NCI-H510A (cell line): Measurements from ENCODE around the gene ERBB4.
"Not testable (repeated sequence)": the region's sequence is repeated elsewhere in the genome, so short reads cannot be mapped to it uniquely, and the experiment has no call there.

Experiments
- DNase-seq: peaks from one replicate; lab custom pipeline; 2025; lab: John Stamatoyannopoulos, UW

The ERBB4 gene

DNA sequence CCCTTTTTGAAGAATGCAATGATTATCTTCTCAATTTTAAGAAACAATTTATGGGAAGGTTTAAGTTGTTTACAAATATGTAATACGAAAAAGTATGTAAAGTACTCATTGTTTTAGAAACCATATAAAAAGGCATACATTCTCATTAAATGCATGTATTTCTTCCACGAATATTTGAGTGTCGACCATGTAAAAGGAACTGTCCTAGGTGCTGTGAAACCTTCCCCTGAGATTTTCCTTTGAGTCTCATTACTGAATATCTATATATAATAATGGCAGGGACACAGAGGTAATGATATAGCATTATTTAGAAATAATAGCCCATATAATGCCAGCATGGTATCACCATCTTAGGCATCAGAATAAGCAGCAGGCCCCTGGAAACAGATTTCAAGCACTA lies 239.3 kb downstream of the ERBB4 start:
- no peak for DNase-seq

DNA sequence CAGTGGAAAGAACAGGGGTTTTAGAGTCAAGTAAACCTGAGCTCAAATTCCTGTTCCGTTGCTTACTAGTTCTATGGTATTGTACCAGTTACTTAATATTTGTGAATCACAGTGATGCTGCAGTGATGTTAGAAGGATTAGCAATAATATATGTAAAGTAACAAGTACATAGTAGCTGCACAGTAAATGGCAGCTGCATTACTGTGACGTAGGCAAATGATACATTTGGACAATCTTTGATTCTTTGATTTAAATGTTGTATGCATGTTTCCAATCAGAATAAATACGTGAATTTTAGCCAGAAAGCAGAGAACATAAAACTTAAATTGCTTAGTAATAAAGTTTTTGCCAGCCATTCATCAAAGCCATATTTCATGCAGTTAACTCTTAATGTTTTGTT lies 243.0 kb downstream of the ERBB4 start:
- DNase-seq, result no peak

DNA sequence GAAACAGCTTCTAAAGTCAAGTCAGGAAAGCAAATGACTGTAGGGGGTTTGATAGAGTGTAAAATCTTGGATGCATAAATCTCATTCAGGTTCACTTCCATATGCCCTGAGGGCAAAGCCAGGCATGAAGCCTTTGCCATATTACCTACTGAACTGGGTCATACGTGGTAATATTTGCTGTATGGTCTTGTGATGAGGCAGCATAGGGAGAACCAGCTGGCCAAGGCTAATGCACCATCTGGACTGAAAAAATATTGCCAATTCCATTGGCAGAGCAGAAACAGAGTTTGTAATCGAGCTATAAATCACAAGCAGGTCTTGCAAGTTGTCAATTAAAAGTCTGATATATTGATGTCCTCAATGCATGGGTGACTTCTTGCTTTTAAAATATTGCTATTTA lies 243.8 kb downstream of the ERBB4 start:
- no peak for DNase-seq

DNA sequence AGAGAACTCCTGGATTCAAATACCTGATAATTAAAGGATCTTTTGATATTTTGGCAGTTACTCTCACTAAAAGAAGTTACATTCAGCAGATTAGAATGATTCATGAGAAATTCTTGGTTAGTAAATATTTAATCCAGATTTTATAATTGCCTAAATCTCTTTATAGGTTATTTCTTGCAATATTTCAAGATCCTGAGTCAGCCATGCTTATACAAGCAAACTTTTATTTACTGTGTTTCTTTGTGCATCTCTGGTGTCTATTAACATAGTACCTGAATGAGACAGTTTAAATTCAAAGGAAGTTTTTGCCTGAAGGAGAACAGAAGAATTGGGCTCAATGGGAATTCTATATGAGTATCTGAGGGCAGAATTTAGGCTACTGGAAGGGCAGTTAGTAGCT lies 249.3 kb downstream of the ERBB4 start:
- no peak for DNase-seq

DNA sequence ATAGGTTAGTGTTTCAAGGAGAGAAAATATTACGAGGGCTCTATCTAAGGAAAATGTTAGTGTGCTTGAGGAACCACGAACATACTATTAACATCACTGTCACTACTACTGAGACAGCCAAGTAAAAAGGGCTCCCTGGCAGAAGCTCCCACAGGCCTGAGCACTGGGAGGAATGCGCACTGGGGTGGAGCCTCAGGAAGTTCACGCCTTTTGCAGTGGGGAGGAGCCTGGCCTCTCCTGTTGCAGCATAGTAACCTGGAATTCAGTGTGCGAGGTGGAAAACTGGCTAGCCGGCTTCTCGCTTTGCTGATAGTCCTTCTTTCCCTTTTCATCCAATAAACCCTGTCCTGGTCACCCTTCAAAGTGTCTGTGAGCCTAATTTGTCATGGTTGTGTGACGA lies 250.3 kb downstream of the ERBB4 start:
- DNase-seq, result no peak

DNA sequence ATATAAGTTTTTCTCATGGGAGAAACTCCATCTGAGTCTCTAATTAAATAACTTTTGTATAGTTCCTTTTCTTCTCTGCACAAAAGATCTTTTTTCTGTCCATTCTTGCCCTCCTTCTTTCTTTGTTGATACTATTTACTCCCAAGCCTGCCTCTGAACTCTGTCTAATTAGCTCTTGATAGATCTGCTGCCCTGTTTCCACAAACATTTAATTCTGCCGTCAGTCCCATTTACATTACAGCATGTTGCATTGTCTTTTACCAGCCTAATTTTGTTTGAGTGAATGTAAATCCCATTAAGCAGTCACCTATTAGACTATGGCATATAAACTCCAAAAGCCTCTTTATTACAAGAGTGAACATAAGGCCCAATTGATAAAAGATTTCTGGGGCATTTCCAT lies 254.4 kb downstream of the ERBB4 start:
- no peak for DNase-seq

DNA sequence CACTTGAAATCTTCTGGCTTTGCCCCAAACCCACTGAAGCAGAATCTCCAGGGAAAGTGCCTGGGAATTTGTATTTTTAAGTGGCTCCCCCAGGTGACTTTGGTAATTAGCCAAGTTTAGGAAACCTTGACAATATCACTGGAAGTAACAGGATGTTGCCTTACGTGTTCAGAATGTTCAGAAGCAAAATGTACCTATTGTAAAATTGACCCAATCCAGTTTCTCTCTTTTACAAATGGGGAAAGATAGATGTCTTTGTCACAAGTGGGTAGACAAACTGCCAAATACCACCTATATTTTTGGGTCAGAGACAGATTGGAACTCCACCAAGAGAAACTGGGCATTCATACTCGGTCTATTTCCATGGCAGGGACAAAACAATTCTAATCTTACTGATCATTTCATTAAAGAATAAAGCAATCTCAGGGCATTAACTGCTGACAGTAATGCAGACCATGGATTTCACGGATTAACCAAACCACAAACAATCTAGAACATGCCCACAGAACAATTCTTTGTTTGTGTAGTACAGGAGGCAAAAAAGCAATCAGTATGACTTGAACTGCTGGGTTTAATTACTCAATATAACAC lies 255.8 kb downstream of the ERBB4 start:
- no peak for DNase-seq

DNA sequence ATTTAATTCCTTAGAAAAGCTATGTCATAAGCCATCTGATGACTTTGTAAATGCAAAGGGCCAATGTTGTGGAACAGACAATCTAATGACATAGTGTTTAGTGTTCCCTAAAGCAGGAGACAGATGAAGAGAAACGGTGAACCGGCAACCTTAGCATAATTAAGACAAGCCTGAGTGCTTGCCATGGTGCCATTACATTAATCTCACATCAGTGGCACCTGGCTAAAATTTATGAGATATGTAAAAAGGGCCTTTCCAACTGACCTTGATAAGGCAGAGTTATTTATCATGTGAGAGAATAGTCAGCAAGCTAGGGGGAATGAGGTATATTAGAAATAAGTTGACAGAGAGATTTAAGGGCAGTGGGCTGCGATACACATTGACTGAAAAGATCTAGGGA lies 261.8 kb downstream of the ERBB4 start:
- DNase-seq, result no peak

DNA sequence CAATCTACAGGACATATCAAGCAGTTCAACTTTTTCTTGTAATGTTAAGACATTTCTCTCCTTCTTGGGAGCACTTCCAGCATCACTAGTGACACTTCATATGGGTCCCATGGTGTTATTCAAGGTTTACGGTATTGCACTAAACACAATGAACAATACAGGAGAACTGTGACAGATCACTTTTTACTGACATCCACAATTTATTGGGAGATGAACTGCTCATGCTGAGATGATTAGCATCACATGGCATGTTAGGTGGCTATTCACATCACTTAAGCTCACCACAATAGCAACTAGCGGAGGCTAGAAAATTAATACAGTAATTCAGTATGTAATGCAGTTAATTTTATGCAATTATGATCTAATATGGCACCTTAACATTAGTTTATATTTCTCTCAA lies 264.4 kb downstream of the ERBB4 start:
- no peak for DNase-seq

DNA sequence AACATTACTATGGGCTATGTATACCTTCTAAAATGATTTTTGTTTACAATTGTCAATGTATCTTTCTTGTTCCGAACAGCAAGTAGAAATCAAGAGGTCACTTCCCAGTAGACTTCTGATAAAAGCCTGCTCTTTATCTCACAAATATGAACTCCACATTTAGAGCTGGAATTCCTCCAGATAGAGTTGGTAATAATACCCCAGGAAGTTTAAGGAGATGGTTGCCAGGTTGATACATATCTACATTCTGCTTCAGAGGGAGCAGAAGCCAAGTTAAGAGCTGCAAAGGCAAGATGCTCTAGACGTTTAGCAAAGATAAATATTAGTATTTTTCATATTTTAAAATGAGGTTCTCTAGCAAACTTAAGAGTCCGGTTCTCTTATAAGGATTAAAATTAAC lies 267.0 kb downstream of the ERBB4 start:
- DNase-seq, result no peak

DNA sequence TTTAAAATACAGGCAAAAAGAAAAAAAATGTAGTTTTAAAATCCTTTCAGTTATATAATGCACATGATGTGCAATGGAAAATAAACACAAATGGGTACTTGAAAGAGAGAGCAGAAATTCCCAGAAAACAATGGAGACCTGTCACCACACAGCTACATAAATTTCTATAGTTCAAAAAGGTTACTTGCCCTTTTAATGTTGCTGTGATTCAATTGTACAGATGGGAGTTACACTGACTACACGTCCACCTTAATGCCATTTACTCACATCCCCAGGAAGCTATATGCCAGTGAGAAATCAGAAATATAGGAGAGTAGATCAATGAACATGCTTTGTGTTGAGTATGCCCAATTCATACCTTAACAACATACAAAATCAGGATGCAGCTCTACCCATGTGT lies 269.6 kb downstream of the ERBB4 start:
- DNase-seq, result no peak

DNA sequence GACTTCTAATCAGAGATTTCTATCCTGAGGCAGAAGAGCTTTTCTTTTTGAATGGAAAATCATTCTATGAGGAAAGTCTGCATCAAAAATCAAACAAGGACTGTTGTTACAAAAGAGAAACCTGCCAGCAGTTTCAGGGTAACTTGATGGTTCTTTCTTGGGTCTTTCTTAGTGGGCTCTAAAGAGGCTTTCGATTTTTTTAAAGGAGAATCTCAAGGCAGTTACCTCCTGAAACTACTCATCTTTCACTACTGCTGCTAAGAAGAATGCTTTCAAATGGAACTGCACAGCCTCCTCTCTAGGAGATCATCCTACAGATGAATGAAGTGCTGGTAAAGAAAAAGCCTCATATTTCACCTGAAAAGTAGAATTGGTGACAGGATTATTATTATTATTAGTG lies 272.3 kb downstream of the ERBB4 start:
- no peak for DNase-seq

DNA sequence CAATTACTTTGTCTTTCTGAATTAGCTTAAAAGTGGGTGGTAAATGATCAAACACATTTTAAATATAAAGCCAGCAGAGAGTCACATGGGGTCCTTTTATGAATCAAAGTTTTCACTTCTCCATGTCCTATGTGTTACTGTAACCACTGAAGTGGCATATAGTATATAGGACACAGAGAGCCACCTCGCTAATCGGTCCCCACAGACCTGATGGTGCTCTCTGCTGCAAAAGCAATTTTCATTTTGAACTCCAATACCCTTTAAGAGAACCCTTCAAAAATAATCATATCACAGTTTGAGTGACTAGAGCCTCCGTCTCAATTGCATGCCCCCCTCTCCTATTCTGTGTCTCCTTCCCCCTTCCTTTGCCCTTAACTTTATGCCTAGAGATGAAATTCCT lies 272.8 kb downstream of the ERBB4 start:
- no peak for DNase-seq

DNA sequence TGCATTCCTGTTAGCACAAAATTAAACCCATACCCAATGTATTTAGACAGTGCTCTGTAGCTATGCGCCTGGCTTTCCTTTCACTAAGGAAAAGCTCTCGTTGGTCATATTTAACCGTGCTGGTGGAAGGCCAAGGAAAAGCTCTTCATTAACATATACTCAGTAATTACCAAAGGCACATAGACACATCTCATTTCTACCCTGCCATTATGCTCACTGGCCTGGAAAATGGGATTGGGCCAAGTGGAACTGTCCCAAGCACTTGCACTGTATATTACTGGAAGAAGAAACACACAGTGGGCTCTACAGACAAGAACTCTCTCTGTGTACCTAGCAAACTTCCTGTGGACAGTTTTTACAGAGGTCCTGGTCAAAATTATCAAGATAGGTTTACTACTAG lies 274.4 kb downstream of the ERBB4 start:
- DNase-seq, result no peak

DNA sequence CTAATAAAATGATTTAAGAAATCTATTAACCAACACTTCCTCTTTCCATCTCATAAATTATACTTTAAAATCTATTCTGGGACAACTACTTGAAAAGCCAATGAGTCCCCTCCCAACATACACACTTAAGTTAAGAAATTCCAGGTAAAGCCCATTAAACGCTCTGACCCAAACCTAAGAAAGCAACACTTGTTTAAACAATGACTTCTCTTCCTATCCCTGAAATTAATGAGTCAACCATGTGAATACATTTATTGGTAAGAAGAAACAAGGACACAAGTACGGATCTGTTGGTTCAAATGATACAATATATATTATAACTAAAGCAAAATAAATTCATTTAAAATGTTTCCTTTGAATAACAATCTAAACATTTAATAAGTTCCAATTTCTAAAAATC lies 279.4 kb downstream of the ERBB4 start:
- DNase-seq, result no peak

DNA sequence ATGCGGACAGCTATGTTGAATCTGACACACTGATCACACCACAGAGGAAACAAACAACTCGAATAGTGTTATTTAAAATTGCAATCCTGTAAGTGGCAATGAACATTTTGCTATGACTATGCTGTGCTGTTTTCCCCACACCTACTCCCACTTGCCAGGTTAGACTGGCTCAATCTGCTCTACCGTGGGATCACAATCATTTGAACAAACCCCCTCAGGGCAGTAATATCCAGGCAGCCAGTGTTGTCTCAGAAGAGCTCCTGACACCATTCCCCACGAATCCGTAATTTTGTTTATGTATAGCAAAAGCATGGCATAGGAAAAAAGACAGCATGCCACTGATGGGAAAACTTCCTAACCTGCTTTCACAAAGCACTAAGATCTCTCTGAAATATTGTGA lies 284.3 kb downstream of the ERBB4 start:
- DNase-seq, result no peak

DNA sequence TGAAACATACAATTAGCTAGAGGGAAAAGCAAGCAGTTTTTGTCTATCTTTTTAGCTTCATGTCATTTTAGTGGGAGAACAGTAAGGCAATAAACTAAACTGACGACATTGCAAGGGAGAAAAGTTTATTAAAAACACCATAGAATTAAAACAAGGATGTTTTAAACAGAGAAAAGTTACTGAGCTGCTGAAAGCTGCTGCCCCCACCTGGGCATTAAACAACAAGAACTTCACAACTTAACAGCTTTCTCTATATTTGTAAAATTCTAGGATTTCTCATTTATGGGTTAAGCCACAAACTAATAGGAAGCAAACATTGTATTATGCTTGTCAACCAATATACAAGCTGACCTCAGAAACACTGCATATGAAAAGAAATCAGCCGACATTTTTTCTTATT lies 289.2 kb downstream of the ERBB4 start:
- DNase-seq, result no peak

DNA sequence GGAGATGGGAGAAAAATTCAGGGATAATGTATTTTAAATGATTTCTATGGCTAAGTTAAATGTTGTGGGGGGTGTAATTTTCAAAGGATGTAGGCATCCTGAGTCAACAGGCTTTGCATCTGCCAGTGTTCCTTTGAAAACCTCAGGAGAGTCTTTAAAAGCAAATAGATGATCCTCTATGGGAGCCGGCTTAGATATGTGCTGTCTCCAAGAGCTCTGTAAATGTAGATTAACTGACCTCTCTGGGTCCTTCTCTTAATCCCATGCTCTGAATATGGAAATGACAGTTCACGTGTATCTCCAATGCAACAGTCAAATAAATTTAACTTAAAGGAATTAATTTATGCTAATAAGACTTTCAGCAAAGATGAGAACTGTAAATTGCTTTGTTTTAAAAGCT lies 292.7 kb downstream of the ERBB4 start:
- DNase-seq, result no peak

DNA sequence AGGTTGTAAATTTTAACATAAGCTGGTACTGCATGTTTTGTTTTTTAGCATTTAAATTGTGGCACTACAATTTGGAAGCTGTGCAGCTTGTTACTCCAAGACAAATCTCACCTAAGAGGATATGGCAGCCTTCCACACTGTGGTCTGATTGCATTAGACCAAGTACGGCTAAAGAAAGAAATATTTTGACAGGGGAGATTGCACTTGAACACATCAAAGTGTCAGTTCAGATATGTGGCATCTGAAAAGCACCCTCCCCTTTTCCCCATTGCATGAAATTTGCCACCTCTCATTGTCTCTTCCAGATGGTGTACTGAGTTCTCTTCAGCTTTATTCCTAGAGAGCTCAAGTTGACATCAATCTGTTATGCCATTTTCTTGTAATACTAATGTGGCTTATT lies 295.9 kb downstream of the ERBB4 start:
- no peak for DNase-seq

DNA sequence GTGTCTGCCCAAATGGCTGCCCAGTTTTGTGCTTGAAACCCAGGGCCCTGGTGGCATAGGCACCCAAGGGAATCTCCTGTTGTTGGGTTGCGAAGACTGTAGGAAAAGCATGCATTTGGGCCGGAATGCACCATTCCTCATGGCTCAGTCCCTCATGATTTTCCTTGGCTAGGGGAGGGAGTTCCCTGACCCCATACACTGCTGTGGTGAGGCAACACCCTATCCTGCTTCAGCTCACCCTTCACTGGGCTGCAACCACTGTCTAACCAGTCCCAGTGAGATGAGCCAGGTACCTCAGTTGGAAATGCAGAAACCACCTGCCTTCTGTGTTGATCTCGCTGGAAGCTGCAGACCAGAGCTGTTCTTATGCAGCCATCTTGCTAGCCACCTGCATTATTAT lies 300.4 kb downstream of the ERBB4 start:
- not testable (repeated sequence) for DNase-seq

DNA sequence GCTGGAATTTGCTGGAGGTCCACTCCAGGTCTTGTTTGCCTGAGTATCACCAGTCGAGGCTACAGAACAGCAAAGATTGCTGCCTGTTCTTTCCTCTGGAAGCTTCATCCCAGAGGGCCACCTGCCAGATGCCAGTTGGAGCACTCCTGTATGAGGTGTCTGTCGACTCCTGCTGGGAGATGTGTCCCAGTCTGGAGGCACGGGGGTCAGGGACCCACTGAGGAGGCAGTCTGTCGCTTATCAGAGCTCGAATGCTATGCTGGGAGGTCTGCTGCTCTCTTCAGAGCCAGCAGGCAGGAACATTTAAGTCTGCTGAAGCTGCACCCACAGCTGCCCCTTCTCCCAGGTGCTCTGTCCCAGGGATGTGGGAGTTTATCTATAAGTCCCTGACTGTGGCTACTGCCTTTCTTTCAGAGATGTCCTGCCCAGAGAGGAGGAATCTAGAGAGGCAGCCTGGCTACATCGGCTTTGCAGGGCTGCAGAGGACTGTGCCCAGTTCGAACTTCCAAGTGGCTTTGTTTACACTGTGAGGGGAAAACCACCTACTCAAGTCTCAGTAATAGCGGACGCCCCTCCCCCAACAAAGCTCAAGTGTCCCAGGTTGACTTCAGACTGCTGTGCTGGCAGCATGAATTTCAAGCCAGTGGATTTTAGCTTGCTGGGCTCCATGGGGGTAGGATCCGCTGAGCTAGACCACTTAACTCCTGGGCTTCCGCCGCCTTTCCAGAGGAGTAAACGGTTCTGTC lies 301.1 kb downstream of the ERBB4 start:
- peak; percentile 13 for DNase-seq

DNA sequence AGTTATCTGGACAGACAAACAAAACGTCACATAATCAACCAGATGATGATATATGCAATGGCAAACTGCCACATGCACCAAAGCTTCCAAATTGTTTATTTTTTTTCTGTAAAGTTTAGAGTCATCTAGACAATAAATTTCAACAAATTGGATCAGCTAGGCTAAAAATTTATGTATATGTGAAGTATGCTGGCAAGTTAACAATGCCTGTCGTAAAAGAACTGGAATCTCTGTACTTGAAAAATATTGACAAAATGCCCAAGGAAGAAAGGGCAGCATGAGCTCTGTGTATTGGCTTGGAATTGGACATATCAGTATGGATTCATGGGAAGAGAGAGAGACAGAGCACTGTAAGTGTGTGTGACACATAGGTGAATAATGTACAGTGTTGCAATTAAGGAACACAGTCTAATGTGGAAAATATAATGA lies 309.8 kb downstream of the ERBB4 start:
- no peak for DNase-seq

DNA sequence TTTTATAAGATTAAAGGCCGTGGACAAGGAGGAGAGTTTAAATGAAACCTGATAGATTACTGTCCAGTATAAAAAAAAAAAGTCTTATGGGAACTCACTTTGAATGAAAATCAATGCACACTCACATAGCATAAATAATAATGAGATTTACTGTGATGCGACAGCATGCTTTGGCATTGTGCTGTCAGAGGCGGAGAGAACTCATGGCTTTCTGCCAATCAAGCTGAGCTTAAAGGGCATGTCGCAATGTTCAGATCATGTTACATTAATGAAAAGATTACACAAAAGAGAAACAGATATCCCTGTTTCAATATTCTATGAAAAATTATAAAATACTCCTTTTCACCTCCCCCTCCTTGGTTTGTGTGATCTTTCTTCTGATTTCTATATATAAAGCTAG lies 310.8 kb downstream of the ERBB4 start:
- peak; percentile 18 for DNase-seq

DNA sequence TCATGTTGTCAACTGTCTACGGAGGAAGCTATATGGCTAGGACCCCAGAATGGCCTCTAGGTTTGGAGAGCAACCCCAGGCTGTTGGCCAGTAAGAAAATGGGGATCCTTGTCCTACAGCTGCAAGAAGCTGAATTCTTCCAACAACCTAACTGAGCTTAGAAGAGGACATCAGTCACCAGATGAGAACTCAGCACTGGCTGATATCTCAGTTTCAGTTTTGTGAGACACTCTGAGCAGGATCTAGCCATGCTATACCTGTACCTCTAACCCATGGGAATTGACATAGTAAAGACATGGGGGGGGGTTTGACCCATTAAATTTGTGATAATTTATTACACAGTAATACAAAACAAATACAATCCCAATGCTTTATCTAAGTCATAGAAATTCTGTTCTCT lies 312.5 kb downstream of the ERBB4 start:
- no peak for DNase-seq
